NK-92 (cell line): ENCODE results near the gene TEX38.

Experiments used
- DNase-seq: peaks from one replicate; lab custom pipeline; 2025; ENCODE audit not compliant: unreplicated experiment; lab: John Stamatoyannopoulos, UW

Gene TEX38

DNA sequence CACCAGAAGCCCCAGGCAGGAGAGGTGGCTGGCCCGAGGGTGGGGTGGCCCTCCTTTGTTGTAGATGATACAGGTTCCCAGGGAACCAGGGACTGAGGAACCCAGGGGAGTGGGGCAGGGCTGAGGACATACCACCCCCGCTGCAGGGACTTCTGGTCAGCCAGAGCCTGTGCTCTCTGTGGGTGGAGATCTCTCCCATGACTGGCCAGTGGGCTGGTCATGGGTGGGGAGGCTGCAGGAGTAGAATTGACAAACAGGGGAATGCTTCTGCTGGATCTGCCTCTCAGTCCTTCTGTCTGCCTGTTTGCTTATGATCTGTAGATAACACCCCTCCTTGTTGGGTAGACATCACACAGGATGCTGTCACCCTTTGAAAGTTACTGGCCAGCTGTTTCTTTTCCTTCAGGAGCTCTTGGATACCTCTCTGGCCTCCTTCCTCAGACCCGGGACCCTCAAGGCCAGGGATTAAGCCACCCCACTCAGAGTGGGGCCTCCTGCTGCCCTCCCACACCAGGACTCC is 50.1 kb downstream of the TEX38 start:
- no peak for DNase-seq
